GM21526 (cell line): ENCODE results near the gene MAP2K4.
"Not testable (repeated sequence)": the region's sequence is repeated elsewhere in the genome, so short reads cannot be mapped to it uniquely, and the experiment has no call there.

Experiments
- ATAC-seq: cut with Tn5 transposase; IDR thresholded peaks from one replicate; pipeline ENCODE4 v1.9.1; 2021; ENCODE audit warnings: moderate library complexity; ENCODE audit not compliant: unreplicated experiment, low FRiP score

MAP2K4 gene

DNA sequence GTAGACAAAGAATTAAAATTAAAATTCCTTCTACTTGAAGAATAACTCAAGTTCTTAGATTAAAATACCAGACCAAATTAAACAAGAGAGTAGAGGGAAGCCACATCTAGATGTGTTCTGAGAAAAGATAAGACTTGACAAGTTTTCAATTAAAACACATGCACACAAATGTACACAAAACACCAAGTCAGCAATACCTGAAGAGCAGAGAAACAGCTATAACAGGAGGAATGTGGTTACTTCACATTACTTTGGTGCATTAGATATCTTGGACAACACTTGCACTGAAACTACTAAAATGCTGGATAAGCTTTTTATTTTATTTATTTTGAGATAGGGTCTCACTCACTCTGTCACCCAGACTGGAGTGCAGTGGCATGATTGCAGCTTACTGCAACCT lies 113.9 kb downstream of the MAP2K4 start:
- ATAC-seq, result no peak

DNA sequence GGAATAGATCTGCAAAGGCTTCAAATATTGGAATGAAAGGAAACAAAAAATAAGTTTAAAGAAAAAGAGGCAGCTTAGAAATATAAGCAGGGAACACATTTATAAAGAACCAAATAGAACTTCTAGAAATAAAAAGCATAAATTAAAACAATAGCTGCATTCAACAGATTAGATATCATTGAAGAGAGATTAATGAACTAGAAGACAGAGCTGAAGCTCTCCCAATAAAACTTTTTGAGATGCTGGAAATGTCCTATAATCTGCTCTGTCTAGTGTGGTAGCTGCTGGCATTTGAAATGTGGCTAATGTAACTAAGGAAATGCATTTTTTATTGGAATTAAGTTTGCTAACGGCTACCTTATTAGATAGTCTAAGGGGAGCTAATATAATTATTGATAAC lies 115.6 kb downstream of the MAP2K4 start:
- no peak for ATAC-seq

DNA sequence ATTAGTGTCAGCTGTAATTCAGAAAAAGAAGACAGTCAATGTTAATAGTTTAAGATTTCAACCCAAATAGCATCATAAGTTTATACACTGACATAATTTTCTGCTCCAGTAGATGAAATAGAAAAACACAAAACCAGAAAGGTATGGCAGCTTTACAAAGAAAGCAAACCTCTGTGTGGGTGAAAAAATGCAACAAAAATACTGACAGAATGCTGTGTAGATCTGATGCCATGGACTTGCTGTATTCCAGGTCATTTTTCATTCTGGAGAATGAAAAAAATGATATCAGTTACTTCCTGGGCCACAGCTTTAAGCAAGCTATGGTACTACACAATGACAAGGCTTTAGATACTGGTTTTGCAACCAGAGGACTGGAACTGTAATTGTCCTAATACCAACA lies 116.0 kb downstream of the MAP2K4 start:
- ATAC-seq, result no peak

- no peak for ATAC-seq
Measured at GRCh38 chr17:12137859-12138258, 117.2 kb downstream of the MAP2K4 start.

GRCh38 chr17:12140685-12141084 lies 120.0 kb downstream of the MAP2K4 start:
- ATAC-seq, result no peak

DNA sequence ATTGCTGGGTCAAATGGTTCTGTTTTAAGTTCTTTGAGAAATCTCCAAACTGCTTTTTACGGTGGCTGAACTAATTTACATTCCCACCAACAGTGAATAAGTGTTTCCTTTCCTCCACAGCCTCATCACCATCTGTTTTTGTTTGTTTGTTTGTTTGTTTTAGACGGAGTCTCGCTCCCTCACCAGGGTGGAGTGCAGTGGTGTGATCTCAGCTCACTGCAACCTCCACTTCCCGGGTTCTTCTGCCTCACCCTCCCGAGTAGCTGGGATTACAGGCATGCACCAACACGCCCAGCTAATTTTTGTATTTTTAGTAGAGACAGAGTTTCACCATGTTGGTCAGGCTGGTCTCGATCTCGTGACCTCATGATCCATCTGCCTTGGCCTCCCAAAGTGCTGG lies 141.5 kb downstream of the MAP2K4 start:
- not testable (repeated sequence) for ATAC-seq

DNA sequence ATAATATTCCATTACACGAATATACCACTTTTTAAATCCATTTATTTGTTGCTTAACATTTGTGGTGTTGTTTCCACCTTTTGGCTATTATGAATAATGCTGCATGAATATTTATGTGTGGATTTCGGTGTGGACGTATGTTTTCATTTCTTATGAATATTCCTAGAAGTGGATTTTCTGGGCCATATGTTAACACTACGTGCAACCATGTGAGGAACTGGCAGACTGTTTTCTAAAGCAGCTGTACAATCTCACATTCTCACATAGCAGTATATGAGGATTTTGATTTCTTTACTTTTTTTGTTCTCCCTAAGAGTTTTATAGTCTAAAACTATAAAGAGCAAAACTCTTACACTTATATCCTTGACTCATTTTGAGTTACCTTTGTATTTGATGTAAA lies 143.4 kb downstream of the MAP2K4 start:
- ATAC-seq, result no peak

GRCh38 chr17:12178644-12179330 lies 158.1 kb downstream of the MAP2K4 start:
- no peak for ATAC-seq

DNA sequence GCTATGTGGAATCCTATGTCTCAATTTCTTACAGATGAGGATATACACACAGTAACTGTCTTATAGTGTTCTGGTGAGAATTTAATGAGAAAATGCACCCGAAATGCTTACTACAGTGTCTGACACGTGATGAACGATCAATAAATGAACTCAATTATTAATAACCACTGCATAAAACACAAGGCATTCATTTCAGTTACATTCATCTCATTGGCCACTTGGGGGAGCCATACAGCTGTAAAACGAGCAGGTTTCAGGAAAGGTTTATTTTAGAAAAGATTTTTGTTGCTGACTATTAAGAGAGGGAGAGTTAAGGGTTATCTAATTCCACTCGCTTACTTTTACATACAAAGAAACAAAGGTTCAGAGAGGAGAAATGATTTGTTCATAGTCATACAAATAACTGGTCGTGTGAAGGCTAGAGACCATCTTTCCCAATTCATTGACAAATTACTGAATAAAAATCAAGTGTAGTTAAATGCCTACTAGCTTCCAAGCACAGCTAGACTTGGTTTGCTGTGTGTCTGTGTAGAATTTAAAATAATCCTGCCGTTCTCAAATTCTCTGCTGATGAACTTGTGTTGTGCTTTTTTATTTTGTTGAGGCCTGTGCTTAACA lies 160.1 kb downstream of the MAP2K4 start:
- no peak for ATAC-seq

- no peak for ATAC-seq
Measured at GRCh38 chr17:12187658-12188057, 167.0 kb downstream of the MAP2K4 start.

GRCh38 chr17:12193144-12193735 lies 172.6 kb downstream of the MAP2K4 start:
- no peak for ATAC-seq
